GM18867 (cell line): Measurements from ENCODE around the gene ATOH1.

Experiments
- ATAC-seq: cut with Tn5 transposase; IDR thresholded peaks from one replicate; pipeline ENCODE4 v1.9.1; 2021; ENCODE audit warnings: mild to moderate bottlenecking, moderate library complexity; ENCODE audit not compliant: unreplicated experiment

The ATOH1 gene, protein sequence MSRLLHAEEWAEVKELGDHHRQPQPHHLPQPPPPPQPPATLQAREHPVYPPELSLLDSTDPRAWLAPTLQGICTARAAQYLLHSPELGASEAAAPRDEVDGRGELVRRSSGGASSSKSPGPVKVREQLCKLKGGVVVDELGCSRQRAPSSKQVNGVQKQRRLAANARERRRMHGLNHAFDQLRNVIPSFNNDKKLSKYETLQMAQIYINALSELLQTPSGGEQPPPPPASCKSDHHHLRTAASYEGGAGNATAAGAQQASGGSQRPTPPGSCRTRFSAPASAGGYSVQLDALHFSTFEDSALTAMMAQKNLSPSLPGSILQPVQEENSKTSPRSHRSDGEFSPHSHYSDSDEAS

DNA sequence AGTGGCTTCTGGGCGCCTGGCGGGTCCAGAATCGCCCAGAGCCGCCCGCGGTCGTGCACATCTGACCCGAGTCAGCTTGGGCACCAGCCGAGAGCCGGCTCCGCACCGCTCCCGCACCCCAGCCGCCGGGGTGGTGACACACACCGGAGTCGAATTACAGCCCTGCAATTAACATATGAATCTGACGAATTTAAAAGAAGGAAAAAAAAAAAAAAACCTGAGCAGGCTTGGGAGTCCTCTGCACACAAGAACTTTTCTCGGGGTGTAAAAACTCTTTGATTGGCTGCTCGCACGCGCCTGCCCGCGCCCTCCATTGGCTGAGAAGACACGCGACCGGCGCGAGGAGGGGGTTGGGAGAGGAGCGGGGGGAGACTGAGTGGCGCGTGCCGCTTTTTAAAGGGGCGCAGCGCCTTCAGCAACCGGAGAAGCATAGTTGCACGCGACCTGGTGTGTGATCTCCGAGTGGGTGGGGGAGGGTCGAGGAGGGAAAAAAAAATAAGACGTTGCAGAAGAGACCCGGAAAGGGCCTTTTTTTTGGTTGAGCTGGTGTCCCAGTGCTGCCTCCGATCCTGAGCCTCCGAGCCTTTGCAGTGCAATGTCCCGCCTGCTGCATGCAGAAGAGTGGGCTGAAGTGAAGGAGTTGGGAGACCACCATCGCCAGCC lies at the start of gene ATOH1:
Gene ATOH1, plus strand, starts transcription at position 422 of the 663 bp plus-strand sequence. Its CDS starts 174 bp downstream, at position 596.
- no peak for ATAC-seq

DNA sequence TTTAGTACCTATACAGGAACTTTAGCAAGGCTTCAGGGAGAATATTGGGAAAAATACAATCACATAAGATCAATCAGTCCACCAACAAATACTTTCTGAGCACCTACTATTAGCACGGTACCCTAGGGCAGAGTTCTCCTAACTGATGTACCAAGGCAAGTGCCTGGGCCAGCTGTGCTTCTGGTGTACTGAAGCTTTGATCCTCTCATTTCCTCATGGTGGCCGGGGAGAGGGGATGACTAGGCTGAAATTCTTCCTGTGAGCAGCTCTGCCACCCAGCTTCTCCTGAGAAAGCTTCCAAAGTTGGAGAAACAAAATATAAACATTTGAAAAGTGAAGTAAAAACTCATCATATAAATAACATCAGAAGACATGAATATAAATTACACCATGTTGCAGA lies 49.3 kb upstream of the ATOH1 start:
- ATAC-seq, result no peak

DNA sequence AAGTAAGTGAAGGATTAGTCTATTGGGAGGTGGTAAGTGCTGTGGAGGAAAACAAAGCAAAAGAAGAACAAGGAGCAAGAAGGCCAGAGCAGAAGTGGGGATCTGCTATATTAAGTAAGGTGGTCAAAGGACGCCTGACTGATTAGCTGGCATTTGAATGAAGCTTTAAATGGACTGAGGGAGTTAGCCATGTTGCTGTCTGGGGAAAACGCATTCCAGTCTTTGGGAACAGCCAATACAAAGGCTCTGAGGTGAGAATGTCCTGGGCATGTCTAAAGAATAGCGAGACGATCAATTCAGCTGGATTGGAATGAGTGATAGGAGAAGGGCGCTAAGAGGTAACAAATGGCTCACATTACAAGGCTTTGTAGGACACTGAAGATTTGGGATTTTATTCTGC lies 48.5 kb upstream of the ATOH1 start:
- ATAC-seq, result no peak

DNA sequence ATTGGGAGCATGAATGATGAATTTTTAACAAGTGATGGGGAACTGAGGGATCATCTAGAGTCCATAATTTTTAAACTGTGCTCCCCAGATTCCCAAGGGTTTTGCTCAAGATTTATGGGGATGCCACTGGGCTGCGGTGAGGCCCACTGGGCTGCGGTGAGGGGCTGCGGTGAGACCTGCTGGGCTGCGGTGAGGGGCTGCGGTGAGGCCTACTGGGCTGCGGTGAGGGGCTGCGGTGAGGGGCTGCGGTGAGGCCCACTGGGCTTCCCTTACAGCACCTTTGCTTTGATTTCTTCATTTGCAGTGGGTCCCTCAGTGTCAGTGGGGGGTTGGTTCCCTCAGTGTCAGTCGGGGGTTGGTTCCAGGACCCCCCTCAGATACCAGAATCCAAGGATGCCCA lies 47.4 kb upstream of the ATOH1 start:
- no peak for ATAC-seq

DNA sequence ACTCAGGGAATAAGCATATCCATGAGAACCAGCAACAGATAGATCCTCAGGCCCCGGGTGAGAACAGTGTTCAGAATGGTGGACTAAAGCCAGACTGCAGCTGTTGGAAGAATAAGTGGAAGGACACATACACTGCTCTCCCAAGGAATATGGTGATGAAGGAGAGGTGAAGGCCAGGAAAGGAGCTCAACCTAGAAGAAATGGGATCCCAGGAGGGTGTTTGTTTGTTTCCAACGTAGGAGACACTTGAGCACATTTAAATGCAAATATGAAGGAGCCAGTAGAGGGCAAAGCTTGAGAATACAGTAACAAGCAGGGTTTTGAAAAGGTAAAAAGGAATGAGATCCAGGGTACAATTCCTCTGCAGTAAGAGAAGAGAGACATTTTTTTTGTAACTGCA lies 42.4 kb upstream of the ATOH1 start:
- ATAC-seq, result no peak

DNA sequence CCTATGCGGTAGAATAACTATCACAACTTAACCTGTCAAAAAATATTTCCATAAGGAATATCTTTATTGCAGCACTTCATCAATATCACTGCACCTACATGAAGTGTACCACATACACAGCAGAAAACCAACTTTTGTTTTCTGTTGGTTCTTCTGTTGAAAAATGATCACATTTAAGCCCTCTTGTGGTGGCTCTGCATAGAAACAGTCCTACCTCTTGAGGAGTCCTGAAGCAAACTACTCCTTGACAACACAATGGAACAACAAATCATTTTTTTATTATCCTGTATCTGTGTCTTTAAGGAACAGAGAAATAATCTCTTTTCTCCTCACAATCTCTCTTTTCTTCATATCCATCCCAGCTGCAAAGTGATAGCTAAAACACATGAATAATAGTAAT lies 39.8 kb upstream of the ATOH1 start:
- ATAC-seq, result peak; percentile 72

DNA sequence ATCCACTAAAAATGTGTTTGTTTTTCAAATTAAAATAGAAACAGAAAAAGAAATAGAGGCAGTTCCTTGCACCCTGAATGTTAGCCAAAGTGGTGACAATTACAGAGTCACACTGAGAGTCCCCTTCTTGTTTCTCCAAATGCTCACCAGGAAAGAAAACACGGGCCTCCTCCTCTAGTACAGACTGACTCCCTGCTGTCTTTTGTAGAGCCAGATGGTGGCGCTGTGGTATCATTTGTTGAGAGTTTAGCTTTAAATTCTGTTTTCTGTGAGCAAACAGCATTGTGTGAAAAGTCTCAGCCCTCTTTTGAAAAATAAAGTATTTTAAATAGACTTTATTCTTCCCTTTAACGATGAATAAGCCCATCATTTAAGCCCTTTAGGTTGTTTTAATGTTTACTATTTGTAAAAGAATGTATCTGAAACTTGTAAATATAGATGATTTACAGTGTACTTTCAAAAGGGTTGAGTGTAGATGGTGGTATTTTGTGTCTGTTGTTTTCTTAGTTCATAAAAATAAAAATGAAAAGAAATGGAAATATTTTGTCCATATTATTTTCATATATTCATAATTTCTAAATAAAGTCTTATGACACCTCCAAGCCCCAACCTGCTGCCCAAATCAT lies 36.9 kb upstream of the ATOH1 start:
- ATAC-seq, result peak; percentile 81

- no peak for ATAC-seq
These were observed 26.5 kb upstream of the ATOH1 start for GRCh38 chr4:93802045-93802444.

DNA sequence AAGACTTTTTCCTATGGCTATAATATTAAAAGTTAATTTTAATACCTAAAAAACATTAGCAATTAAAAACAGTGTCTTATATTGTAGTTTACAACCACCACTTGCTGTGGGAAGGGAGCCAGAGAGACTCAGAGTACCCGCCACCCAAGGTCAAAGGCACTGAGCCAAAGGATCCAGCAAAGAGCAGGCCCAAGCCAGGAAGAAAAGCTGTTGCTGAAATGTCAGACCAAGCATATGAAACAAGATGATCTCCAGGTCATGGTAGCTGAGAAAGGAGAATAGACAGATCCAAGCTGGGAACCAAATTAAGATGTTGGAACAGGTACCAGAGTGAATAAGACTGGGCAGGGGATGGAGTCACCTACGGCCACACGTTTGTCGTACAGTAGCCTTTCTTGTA lies 18.8 kb upstream of the ATOH1 start:
- ATAC-seq, result no peak

GRCh38 chr4:93810340-93810992 lies 18.1 kb upstream of the ATOH1 start:
- no peak for ATAC-seq

DNA sequence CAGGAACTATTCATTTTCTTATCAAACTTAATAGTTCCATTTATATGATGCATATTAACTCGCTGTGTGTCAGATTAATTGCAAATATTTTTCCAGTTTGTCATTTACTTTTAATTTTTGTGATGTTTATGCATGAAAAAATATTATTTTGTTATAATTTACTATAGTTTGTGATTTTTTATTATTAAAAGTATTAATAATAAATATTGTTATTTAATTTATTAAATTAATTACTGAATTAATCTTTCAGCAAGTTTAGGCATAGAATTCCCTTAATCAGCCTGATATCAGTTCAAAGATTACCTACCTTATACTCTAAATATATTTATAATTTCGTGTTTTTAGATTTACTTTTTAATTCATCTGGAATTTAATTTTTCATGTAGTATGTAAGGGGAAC lies 15.5 kb upstream of the ATOH1 start:
- no peak for ATAC-seq

DNA sequence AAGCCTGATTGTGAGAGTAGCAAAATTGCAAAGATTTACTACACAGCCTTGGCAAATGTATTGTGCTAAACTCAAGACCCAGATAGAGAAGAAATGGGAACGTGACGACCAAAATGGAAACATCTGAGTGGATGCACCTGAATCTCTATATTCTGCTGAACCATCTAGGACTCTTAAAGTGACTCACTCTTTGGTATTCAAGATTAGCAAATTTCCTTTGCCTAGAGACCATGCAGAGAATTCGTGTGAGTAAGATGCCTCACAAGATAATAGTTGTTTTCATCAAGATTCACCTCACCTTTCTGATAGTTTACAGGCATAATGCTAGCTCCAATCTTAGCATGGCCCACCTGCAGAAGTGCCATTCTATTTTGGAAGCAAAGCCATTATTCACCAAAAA lies 14.4 kb upstream of the ATOH1 start:
- ATAC-seq, result no peak

GRCh38 chr4:93814722-93815121 lies 13.8 kb upstream of the ATOH1 start:
- peak; percentile 74 for ATAC-seq

DNA sequence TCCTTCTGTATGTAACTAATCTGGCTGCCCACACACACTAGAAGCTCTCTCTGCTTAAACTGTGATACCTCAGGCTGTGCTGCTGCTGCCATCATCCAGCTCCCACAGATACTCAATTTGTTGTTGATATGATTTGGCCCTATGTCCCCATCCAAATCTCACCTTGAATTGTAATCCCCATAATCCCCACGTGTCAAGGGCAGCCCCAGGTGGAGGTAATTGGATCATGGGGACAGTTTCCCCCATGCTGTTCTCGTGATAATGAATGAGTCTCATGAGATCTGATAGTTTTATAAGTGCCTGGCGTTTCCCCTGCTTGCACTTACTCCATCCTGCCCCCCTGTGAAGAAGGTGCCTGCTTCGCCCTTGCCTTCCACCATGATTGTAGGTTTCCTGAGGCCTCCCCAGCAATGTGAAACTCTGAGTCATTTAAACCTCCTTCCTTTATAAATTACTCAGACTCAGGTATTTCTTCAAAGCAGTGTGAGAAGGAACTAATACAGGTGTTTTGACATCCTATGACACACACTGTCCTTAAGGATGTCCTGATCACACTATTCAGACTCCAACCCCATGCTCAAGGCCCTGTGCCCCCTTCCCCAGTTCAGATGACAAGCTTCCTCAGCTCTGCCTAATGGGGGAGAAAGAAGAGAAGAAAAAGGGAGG lies 2.9 kb upstream of the ATOH1 start:
- ATAC-seq, result no peak

DNA sequence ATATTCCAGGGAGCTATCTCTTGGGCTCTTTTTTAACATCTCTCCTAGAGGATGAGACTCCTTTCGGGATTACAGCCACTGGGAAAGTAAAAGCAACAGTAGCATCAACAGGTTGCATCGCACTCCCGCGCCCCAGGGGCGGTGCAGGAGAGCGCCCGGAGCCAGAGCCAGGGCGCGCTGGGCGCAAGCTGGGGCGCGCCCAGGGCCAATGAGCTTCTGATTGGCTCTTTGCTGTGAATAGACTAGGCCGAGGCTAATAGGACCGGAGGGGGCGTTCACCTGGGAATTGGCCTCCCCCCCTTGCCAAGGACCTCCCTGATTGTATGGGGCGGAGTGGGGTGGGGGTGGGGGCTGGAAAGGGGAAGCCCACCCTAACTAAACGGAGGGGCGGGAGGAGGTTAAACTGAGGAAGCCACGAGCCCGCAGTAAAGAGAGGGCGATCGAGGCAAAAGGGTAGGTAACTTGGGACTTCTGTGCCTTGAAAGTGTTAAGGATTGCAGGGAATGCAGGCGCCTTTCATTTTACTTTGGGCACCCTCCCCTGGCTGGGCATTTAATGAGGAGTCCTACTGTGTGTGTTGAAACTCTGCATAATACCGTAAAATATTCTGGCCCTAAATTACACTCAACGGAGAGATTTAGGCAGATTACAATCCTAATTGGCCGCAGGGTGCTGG lies 1.1 kb upstream of the ATOH1 start:
- ATAC-seq, result no peak

DNA sequence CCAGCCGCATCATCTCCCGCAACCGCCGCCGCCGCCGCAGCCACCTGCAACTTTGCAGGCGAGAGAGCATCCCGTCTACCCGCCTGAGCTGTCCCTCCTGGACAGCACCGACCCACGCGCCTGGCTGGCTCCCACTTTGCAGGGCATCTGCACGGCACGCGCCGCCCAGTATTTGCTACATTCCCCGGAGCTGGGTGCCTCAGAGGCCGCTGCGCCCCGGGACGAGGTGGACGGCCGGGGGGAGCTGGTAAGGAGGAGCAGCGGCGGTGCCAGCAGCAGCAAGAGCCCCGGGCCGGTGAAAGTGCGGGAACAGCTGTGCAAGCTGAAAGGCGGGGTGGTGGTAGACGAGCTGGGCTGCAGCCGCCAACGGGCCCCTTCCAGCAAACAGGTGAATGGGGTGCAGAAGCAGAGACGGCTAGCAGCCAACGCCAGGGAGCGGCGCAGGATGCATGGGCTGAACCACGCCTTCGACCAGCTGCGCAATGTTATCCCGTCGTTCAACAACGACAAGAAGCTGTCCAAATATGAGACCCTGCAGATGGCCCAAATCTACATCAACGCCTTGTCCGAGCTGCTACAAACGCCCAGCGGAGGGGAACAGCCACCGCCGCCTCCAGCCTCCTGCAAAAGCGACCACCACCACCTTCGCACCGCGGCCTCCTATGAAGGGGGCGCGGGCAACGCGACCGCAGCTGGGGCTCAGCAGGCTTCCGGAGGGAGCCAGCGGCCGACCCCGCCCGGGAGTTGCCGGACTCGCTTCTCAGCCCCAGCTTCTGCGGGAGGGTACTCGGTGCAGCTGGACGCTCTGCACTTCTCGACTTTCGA lies 654 bp downstream of the ATOH1 start:
- no peak for ATAC-seq

- no peak for ATAC-seq
These were observed 1.5 kb downstream of the ATOH1 start for GRCh38 chr4:93829820-93830687.

DNA sequence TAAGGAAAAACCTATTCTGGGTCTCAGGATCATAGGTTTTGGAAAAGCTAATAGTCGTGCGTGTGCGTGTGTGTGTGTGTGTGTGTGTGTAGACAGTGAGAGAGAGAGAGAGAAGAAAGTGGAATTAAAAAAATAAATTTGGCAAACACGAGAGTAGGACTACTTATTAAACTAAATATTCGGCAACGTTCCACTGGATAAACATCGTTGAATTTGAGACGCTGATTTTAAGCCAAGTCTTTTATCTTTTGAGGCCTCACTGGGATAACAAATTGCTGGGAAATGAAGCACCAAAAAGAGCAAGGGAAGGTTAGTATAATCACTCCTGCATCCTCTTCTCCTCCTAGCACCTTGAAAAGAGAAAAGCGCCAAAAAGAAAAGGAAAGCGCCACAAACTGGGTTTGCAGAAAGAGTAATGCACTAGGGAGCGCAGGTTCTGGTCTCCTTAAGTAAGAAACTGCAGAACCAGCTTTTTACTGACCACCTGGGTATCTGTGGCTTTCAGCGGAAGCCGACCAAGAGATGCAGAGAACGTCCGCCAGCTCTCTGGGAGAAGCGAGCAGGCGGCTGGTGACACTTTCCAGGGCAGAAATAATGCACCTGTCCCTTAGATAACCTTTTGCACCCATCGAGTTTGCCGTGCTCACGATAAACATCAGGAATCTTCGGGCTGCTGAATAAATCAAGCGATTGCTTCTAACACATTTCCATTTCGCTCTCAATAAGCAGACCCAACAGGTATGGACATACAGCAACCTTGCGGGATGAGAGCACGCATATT lies 3.4 kb downstream of the ATOH1 start:
- no peak for ATAC-seq
